GM19035 (cell line): Measurements from ENCODE around the gene GPR146.
A peak's percentile ranks its signal among the peaks of the same experiment; 100 is the strongest.
"Not testable (repeated sequence)": the region's sequence is repeated elsewhere in the genome, so short reads cannot be mapped to it uniquely, and the experiment has no call there.

Source experiments
- ATAC-seq: cut with Tn5 transposase; IDR thresholded peaks from one replicate; pipeline ENCODE4 v1.9.1; 2021; ENCODE audit not compliant: unreplicated experiment

GPR146 gene, protein sequence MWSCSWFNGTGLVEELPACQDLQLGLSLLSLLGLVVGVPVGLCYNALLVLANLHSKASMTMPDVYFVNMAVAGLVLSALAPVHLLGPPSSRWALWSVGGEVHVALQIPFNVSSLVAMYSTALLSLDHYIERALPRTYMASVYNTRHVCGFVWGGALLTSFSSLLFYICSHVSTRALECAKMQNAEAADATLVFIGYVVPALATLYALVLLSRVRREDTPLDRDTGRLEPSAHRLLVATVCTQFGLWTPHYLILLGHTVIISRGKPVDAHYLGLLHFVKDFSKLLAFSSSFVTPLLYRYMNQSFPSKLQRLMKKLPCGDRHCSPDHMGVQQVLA

DNA sequence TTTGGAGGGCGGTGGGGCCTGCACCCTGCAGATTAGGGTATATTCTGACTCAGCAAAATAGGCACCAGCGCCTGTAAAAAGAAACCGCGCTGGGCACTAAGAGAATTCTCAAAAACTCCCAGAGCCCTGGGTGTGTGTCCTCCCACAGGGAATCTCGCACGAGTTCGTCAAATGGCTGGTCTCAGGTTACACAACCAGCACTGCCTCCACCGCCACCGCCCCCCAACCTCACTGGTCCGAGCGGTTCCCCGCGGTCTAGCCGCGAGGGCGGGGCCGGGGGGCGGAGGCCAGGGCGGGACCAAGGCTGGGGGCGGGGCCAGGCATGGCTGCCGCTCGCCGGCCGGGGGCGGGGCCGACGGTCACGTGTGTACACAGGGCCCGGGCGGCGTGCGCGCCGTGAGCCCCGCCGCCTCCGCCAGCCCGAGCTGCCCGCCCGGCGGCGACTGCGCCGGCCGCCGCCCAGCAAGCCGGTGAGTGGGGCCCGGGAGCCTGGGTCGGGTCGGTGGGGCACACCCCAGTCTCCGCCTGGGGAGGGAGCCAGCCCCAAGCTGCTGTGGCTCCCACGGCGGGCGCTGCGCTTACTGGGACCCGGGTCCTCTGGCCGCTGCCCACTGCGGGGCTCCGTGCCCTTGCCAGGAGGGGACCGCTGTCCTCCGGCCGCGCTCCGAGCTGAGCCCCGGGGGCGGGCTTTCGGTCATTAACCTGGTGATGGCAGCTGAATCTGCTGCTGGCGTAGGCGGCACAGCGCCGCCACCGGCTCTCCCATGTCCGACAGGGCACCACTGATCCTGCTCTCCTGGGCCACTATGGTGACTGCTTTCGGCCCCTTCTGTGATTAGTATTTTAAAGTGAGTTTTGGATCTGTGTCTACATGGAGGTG lies at the start of gene GPR146:
TSS of gene GPR146 (plus strand) at position 358 of the 880 bp plus-strand sequence. CDS start 12,970 bp downstream, outside the sequence.
- ATAC-seq, result peak; percentile 92

DNA sequence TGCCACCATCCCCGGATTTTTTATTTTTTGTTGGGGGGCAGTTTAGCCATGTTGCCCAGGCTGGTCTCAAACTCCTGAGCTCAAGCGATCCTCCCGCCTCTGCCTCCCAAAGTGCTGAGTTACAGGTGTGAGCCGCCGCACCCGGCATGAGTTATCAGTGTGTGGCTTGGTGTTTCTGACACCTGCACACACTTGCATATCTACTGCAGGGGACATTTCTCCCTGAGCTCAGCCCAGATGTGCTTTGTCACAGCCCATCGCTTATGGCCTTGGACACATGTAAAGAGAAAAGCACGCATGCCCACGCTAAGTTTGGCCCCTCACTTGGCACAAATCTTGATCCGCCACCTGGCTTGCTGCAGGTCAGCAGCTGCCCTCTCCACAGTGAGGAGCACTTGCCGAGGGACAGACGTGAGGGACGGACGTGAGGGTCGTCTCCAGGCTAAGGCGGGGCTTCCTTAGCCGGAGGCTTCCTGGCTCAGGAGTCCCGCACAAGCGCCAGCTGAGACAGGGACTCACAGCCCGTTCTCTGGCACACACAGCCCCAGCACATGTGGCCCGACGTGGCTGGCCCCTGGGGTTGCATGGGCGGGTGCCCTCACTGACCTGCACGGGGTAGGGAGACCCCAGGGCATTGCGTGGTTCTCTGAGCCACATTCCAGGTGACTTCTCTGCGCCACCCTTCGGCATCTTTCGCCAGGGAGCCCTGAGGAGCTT lies 49.6 kb upstream of the GPR146 start:
- ATAC-seq, result no peak

GRCh38 chr7:995571-995970 lies 48.8 kb upstream of the GPR146 start:
- ATAC-seq, result no peak

- ATAC-seq, result no peak
These were observed 48.1 kb upstream of the GPR146 start for GRCh38 chr7:996079-996872.

GRCh38 chr7:997404-998395 lies 46.6 kb upstream of the GPR146 start:
- no peak for ATAC-seq

DNA sequence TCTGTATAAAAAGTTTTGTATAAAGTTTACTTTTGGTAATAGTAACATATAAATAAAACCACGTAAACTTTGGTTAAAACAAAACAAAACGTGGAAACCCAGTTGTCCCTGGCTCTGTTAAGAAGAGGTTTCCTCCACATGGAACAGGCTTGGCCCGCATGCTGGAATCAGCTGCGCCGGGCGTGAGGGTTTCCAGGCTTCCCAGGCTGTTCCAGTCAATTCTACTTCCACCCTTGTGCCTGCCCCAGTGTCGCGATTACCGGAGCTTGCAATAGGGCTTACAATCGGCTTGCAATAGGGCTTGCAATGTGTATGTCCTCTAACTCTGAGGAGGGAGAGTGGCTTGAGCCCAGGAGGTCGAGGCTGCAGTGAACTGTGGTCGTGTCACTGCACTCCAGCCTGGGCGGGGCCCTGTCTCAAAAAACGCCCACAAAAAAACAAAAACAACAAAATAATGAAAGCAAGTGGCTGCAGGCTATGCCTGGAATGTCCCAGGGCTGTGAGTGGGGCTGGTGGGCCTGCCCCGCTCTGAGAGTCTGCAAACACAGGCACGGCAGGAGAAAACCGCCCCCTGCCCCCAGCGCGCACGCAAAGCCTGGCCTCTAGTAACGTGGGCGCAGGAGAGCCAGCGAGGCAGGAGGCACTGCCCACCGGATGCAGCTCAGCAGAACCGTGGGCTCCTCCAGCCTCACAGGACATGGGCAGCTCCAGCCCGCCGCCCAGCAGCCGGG lies 45.0 kb upstream of the GPR146 start:
- no peak for ATAC-seq

DNA sequence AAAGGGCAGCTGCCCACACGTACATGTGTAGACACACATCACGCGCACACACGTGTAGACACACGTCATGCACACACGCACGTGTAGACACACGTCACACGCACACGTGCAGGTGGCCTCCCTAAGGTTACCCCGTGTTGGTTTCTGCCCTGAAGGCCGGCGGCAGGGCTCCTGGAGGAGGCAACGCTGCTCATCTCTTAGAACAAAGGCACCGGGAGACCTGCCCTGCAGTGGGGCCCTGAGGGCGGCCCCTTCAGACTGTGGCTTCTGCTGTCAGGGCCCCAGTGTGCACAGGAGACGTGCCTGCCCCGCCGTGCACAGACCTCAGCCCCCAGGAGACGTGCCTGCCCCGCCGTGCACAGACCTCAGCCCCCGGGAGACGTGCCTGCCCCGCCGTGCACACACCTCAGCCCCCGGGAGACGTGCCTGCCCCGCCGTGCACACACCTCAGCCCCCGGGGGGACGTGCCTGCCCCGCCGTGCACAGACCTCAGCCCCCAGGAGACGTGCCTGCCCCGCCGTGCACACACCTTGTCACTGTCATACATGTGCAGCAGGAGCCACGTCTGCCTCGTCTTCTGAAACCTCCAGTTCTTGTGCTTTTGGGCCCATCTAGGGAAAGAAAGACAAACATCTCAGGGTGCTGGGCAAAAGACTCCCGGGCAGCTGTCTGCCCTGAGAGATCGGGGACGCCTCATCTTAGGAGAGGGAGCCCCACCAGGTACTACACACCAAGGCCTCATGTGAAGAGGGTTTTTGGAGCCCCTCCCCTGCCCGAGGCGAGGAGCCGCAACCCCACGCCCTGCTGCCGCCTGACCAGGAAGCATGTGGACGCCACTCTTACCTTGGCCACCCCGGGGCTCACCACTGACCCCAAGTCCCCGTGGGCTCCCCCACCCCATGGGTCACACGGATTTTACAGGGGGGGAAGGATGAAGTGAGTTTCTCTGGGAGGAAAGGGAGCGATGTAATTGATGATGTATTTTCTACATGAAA lies 44.1 kb upstream of the GPR146 start:
- no peak for ATAC-seq

GRCh38 chr7:1001069-1001770 lies 43.1 kb upstream of the GPR146 start:
- not testable (repeated sequence) for ATAC-seq

DNA sequence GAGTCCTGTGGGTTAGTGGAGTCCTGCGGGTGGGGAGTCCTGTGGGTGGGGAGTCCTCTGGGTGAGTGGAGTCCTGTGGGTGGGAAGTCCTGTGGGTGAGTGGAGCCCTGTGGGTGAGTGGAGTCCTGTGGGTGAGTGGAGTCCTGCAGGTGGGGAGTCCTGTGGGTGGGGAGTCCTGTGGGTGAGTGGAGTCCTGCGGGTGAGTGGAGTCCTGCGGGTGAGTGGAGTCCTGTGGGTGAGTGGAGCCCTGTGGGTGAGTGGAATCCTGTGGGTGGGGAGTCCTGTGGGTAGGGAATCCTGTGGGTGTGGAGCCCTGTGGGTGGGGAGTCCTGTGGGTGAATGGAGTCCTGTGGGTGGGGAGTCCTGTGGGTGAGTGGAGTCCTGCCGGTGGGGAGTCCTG lies 42.3 kb upstream of the GPR146 start:
- ATAC-seq, result not testable (repeated sequence)

GRCh38 chr7:1002445-1002844 lies 41.9 kb upstream of the GPR146 start:
- ATAC-seq, result not testable (repeated sequence)

GRCh38 chr7:1004018-1004852 lies 40.1 kb upstream of the GPR146 start:
- no peak for ATAC-seq

GRCh38 chr7:1005303-1005702 lies 39.0 kb upstream of the GPR146 start:
- ATAC-seq, result no peak

DNA sequence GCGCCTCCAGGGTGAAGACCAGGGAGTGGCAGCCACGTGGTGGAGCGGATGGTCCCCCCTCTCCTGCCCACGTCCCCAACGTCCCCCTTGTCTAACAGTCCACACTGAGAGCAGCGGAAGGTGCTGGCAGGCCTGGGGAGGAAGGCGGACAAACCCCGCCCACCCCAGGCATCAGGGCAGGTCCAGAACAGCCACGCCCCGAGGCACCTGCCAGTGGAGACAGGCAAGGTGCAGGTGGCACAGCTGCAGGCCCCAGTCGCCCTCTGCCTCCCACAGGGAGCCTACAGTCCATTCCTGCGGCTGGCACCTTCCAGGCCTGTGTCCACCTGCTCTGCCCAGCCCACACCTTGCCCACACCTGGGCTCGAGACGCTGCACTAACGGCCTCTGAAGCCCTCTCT lies 36.4 kb upstream of the GPR146 start:
- ATAC-seq, result no peak

- ATAC-seq, result no peak
These were observed 35.5 kb upstream of the GPR146 start for GRCh38 chr7:1008733-1009363.

- no peak for ATAC-seq
These were observed 34.6 kb upstream of the GPR146 start for GRCh38 chr7:1009747-1010146.

DNA sequence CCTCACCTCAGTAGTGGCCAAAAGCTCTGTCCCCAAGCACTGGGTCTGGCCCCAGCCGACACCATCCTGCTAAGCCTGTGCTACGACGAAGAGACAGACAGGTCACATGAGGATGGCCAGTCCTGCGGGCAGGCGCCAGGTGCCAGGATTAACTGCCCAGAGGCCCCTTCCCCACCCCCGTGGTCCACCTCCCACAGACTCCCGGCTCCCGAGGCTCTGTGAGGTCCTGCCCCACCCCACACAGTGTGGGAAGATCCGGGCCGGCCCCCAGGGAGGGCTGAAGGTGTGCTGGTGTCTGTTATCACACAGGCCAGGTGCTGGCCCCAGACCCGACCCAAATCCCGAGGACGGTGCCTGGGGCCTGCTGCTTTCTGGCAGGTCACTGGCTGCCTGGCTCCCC lies 34.1 kb upstream of the GPR146 start:
- no peak for ATAC-seq
